Measurements from ENCODE around the gene AJM1.

Gene AJM1

DNA sequence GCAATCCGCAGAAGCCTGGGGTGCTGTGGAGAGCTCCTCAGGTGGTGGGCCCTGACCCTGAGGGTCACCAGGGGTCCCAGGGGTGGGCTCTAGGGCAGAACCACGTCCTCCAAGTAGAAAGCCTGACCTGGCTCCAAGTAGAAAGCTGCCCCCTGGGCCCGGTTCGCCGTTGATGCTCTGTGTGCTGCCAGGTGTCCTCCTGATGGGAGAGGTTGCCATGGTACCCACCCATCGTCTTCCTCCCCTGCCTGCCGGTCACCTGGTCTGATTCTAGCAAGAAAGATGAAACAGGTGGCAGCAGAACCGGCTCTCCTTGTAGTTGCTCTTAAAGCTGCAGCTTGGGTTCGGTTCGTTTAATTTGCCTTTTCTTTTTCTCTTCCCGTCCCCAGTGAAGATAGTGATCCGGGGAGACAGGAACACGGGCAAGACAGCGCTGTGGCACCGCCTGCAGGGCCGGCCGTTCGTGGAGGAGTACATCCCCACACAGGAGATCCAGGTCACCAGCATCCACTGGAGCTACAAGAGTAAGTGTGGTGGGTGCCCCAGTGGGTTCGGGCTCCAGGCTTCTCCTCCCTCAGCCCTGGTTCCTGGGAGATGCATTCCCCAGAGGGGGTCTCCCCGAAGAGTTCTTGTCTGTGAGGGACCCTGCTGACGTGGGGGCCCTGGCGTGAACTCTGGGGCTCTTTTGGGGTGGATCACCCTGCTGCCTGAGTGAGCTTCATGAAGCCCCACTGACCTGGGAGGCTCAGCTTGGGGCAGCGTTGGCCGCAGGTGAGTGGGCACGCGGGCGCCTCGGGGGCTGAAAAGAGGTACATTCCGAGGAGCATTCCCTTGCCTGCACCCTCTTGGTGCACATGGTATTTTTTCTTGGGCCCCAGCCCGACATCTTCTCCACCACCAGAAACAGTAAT, 18.9 kb upstream of the AJM1 start:
- Histone ChIP-seq H3F3A (ENCODE audit: control insufficient read depth, insufficient read depth) (no peaks in the 10 kb centered on the region), H3K4me2 (ENCODE audit: low read length) (no peak overlapping the region), H3K36me3 (ENCODE audit: control insufficient read depth, low read length) (peaks cover 59% of the 10 kb centered on the region), H3K27me3 (ENCODE audit: control insufficient read depth, low read length) (no peaks in the 10 kb centered on the region), H3K9me3 (ENCODE audit: control insufficient read depth, insufficient read depth, low read length) (no peaks in the 10 kb centered on the region), H3K4me3 (ENCODE audit: low read length) (no peak overlapping the region), H3K9me2 (replicated peaks; ENCODE audit: control insufficient read depth, low read length) (no peaks in the 10 kb centered on the region), H3K4me1 (ENCODE audit: control insufficient read depth, low read length) (no peaks in the 10 kb centered on the region), H4K20me1 (ENCODE audit: control insufficient read depth, insufficient read depth, low read depth, low read length) (no peaks in the 10 kb centered on the region; the same call in 1 of the 2 replicates), H3K27ac (ENCODE audit: low read depth, low read length) (no peak overlapping the region), H3K79me2 (ENCODE audit: control insufficient read depth, low read length) (peaks cover 38% of the 10 kb centered on the region)
- TF ChIP-seq, protein P1, sequence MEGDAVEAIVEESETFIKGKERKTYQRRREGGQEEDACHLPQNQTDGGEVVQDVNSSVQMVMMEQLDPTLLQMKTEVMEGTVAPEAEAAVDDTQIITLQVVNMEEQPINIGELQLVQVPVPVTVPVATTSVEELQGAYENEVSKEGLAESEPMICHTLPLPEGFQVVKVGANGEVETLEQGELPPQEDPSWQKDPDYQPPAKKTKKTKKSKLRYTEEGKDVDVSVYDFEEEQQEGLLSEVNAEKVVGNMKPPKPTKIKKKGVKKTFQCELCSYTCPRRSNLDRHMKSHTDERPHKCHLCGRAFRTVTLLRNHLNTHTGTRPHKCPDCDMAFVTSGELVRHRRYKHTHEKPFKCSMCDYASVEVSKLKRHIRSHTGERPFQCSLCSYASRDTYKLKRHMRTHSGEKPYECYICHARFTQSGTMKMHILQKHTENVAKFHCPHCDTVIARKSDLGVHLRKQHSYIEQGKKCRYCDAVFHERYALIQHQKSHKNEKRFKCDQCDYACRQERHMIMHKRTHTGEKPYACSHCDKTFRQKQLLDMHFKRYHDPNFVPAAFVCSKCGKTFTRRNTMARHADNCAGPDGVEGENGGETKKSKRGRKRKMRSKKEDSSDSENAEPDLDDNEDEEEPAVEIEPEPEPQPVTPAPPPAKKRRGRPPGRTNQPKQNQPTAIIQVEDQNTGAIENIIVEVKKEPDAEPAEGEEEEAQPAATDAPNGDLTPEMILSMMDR (IDR thresholded peaks at IDR 0.05; ENCODE audit: low read depth, low read length, poor library complexity, severe bottlenecking): no peak
- no peak for TF ChIP-seq EZH2phosphoT487 (IDR thresholded peaks at IDR 0.05; ENCODE audit: borderline replicate concordance, low read length)

DNA sequence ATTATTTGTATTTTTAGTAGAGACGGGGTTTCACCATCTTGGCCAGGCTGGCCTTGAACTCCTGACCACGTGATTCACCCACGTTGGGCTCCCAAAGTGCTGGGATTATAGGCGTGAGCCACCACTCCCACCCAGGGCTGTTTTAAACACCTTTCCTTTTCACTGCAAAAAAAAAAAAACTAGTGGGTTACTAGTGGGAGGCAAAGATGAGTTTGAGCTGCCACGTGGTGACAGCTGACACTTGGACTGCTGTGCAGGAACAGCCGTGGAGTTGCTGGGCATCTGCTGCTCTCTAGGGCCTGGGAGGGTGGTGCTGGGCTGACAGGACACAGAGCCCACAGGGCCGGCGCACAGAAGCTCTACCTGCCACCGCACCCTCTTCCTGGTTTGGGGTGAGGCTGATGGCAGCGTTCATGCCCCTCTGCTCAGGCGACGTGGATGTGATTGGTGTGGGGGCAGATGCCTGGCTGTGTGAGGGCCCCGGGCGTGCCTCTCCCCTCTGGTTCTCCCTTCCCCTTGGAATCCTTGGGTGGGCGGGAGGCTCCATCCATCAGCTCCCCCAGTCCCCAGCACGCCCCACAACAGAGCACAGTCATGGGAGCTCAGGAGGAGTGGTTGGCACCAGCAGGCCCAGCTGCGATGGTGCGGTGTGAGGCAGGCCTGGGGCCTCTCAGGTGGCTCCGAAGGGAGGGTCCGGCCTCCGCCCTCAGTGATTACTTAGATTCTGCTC, 17.6 kb upstream of the AJM1 start:
- Histone ChIP-seq H3K9me3 (ENCODE audit: control insufficient read depth, insufficient read depth, low read length) (no peaks in the 10 kb centered on the region), H3K79me2 (ENCODE audit: control insufficient read depth, low read length) (peaks cover 27% of the 10 kb centered on the region), H3K27me3 (ENCODE audit: control insufficient read depth, low read length) (no peaks in the 10 kb centered on the region), H3K4me1 (ENCODE audit: control insufficient read depth, low read length) (no peaks in the 10 kb centered on the region), H3F3A (ENCODE audit: control insufficient read depth, insufficient read depth) (no peaks in the 10 kb centered on the region), H3K4me2 (ENCODE audit: low read length) (no peak overlapping the region), H3K27ac (ENCODE audit: low read depth, low read length) (no peak overlapping the region), H4K20me1 (ENCODE audit: control insufficient read depth, insufficient read depth, low read depth, low read length) (no peaks in the 10 kb centered on the region; the same call in 1 of the 2 replicates), H3K9me2 (replicated peaks; ENCODE audit: control insufficient read depth, low read length) (no peaks in the 10 kb centered on the region), H3K4me3 (ENCODE audit: low read length) (no peak overlapping the region), H3K36me3 (ENCODE audit: control insufficient read depth, low read length) (peaks cover 66% of the 10 kb centered on the region)
- no peak for TF ChIP-seq EZH2phosphoT487 (IDR thresholded peaks at IDR 0.05; ENCODE audit: borderline replicate concordance, low read length)

DNA sequence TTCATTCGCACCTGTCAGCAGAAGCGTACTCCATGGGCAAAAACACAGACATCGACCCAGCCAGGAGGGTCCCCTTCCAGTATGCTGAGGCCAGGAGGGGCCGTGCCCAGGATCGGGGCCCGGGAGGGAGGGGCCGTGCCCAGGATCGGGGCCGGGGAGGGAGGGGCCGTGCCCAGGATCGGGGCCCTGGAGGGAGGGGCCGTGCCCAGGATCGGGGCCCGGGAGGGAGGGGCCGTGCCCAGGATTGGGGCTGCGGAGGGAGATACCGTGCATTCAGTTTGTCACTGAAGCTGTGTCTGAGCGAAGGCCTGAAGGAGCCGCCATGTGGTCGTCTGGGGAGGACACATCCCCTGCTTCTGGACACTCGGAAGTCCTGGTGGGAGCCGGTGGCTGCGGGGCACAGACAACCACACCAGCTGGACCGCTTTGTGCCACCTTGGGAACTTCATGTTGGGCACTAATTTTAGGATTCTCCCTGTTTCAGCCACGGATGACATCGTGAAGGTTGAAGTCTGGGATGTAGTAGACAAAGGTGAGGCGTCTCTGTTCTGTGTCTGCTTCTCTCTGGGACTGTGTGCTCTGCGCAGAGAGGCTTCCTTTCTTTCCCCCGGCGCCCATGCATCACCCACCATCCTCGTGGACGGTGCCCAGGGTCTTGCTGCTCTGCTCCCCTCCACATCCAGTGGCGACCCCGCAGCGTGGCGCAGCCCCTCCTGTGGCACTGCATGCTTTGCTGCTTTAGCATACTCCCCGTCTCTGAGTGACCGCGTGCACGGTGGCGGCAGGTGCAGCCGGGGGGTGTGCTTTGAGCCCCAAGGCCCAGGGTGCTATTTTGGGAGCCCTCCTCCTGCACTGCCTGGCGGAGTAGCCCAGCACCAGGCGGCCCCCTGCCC, 16.7 kb upstream of the AJM1 start:
- H3K9me2 ChIP-seq (replicated peaks; ENCODE audit: control insufficient read depth, low read length): no peaks in the 10 kb centered on the region
- H3K36me3 ChIP-seq (ENCODE audit: control insufficient read depth, low read length): peaks cover 74% of the 10 kb centered on the region
- no peaks in the 10 kb centered on the region; the same call in 1 of the 2 replicates for H4K20me1 ChIP-seq (ENCODE audit: control insufficient read depth, insufficient read depth, low read depth, low read length)
- no peak overlapping the region for H3K27ac ChIP-seq (ENCODE audit: low read depth, low read length)
- no peak overlapping the region for H3K4me2 ChIP-seq (ENCODE audit: low read length)
- H3K27me3 ChIP-seq (ENCODE audit: control insufficient read depth, low read length): no peaks in the 10 kb centered on the region
- H3F3A ChIP-seq (ENCODE audit: control insufficient read depth, insufficient read depth): no peaks in the 10 kb centered on the region
- no peak overlapping the region for H3K4me3 ChIP-seq (ENCODE audit: low read length)
- no peaks in the 10 kb centered on the region for H3K4me1 ChIP-seq (ENCODE audit: control insufficient read depth, low read length)
- no peak for TF ChIP-seq EZH2phosphoT487 (IDR thresholded peaks at IDR 0.05; ENCODE audit: borderline replicate concordance, low read length)
- TF ChIP-seq, protein P1 (IDR thresholded peaks at IDR 0.05; ENCODE audit: low read depth, low read length, poor library complexity, severe bottlenecking): no peak
- no peaks in the 10 kb centered on the region for H3K9me3 ChIP-seq (ENCODE audit: control insufficient read depth, insufficient read depth, low read length)
- H3K79me2 ChIP-seq (ENCODE audit: control insufficient read depth, low read length): peaks cover 18% of the 10 kb centered on the region
